OCI-LY7 (cell line): ENCODE data around the gene NUDT19.

Experiments
- EZH2phosphoT487 ChIP-seq: fragments of 200-600 bp; sonication (generic); IDR thresholded peaks from 2 replicates; pipeline ENCODE4 v1.6.1; 2018; ENCODE audit warnings: low read depth, borderline replicate concordance, mild to moderate bottlenecking, mixed run types, antibody characterized with exemption, low read length, moderate library complexity, mixed read lengths
- TF ChIP-seq, protein P1 (sequence below): fragments of 200-600 bp; sonication (generic); conservative IDR thresholded peaks from 2 replicates; pipeline ENCODE4 v1.5.1; 2014; ENCODE audit warnings: mild to moderate bottlenecking, antibody characterized with exemption, low read length, moderate library complexity, mixed read lengths

DNA sequence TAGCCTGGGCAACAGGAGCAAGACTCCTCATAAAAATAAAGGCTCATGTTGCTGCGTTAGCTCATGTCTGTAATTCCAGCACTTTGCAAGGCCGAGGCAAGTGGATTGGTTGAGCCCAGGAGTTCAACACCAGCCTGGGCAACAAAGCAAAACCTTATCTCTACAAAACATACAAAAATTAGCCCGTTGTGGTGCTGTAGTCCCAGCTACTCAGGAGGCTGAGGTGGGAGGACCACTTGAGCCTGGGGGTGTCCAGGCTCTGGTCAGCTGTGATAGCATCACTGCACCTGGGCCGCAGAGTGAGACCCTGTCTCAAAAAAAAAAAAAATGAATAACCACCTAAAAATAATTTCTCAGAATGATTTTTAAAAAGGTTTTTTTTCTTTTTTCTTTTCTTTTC, 3.9 kb upstream of the NUDT19 start:
- TF ChIP-seq, protein P1, sequence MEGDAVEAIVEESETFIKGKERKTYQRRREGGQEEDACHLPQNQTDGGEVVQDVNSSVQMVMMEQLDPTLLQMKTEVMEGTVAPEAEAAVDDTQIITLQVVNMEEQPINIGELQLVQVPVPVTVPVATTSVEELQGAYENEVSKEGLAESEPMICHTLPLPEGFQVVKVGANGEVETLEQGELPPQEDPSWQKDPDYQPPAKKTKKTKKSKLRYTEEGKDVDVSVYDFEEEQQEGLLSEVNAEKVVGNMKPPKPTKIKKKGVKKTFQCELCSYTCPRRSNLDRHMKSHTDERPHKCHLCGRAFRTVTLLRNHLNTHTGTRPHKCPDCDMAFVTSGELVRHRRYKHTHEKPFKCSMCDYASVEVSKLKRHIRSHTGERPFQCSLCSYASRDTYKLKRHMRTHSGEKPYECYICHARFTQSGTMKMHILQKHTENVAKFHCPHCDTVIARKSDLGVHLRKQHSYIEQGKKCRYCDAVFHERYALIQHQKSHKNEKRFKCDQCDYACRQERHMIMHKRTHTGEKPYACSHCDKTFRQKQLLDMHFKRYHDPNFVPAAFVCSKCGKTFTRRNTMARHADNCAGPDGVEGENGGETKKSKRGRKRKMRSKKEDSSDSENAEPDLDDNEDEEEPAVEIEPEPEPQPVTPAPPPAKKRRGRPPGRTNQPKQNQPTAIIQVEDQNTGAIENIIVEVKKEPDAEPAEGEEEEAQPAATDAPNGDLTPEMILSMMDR = no peak
- TF ChIP-seq EZH2phosphoT487 = no peak
